AG09309 (cell line): ENCODE data around the gene HOMER1.
A peak's percentile ranks its signal among the peaks of the same experiment; 100 is the strongest.

Experiments used
- DNase-seq: peaks from one replicate; pipeline ENCODE4 v3.0.0-alpha.2; 2010; ENCODE audit warnings: low read depth
- H3K4me3 ChIP-seq: 2 replicates; pipeline ENCODE4 v1.5.1; 2011; ENCODE audit warnings: mild to moderate bottlenecking, low read depth, low read length, moderate library complexity; ENCODE audit not compliant: control insufficient read depth
- CTCF ChIP-seq: IDR thresholded peaks from 2 replicates; pipeline ENCODE4 v1.5.1; 2011; ENCODE audit warnings: mild to moderate bottlenecking, low read depth, low read length, inconsistent platforms; ENCODE audit not compliant: insufficient read depth, control insufficient read depth; ENCODE audit errors: missing control alignments

HOMER1 gene, protein sequence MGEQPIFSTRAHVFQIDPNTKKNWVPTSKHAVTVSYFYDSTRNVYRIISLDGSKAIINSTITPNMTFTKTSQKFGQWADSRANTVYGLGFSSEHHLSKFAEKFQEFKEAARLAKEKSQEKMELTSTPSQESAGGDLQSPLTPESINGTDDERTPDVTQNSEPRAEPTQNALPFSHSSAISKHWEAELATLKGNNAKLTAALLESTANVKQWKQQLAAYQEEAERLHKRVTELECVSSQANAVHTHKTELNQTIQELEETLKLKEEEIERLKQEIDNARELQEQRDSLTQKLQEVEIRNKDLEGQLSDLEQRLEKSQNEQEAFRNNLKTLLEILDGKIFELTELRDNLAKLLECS

DNA sequence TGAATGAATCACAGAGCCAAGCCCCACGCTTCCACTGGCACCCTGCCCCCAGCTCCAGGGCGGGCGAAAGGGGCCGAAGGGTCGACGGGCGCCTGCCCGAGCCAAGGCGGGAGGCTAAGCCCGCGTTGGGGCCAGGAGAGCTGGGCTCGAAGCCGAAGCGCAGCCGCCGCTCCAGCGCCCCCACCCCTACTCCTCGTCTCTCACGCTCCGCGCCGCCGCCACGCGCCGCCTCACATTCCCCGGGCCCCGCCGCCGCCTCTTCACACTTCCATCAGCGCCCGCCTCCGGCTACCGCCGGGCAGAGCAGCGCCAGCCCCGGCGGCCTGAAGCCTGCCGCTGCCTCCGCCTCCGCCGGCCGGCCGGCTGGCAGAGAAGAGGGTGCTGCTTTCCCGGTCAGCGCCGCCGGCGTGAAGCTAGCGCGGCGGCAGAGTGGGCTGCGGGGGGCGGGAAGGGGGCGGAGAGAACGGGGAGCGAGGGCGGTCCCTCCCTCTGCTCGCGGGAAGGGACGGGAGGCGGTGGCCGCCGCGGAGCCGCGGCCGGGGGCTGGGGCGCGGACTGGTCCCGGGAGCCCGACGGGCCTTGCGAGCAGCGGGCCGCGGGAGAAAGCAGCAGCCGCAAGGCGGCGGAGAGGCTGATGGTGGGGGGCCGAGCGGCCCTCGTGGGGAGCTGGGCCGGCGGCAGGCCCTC lies at the start of gene HOMER1:
TSS of gene HOMER1 (minus strand) at position 431 of the 687 bp plus-strand sequence. CDS start 1,360 bp downstream, outside the sequence.
- peak within 1 kb of the TSS; percentile 58 for H3K4me3 ChIP-seq
- no peak for TF ChIP-seq CTCF
- DNase-seq, result no peak

GRCh38 chr5:79563247-79563590 lies 49.3 kb upstream of the HOMER1 start:
- no peak for TF ChIP-seq CTCF
- H3K4me3 ChIP-seq, result no peak overlapping the region
- DNase-seq, result no peak

DNA sequence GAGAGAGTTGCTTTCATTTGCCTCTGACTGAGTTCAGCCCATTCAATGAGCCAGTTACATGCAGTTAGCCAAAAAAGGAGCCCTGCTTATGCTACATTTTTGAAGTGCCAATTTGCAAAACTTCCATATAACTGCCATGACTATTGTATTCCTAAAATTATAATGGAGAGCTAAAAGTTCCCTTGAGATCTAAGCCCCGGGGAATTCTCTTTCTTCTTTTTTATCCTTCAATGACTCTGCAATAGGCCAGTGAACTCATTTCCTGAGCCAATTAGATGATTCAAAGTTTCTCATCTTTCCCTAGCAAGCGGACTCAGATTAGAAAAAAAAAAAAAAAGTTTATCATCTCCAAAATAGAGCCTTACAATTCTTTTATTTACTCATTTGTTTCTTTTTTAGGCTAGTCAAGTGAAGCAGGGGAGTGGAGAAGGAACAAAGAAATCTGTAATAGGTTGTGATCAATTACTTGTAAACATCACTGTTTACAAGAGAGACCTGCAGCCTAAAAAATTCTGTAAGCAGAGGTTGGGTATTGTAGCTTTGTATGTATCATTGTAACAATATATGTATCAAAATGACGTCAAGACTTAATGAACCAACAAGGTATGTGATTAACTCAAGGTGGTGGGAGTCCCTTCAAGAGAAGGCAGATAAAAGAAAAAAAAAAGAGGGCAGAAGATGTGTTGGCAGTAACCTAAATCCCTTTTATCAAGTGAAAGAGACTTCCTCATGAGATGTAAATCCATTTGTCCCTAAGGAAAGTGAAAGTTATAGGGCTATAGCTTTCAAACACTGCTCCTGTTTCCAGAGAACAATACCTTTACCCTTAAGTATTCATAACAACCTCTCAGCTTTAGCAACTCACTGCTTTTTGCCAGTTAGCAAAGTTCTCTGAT lies 48.7 kb upstream of the HOMER1 start:
- no peak overlapping the region for H3K4me3 ChIP-seq
- no peak for TF ChIP-seq CTCF
- peak; percentile 47 for DNase-seq

DNA sequence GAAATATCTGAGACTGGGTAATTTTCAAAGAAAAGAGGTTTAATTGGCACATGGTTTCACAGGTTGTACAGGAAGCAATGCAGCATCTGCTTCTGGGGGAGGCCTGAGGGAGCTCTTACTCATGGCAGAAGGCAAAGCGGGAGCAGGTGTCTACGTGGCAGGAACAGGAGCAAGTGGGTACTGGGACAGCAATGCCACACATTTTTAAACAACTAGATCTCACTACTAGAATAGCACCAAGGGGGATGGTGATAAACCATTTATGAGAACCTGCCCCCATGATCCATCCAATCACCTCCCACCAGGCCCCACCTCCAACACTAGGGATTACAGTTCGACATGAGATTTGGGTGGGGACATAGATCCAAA lies 47.6 kb upstream of the HOMER1 start:
- H3K4me3 ChIP-seq, result no peak overlapping the region
- TF ChIP-seq CTCF, result no peak
- no peak for DNase-seq

DNA sequence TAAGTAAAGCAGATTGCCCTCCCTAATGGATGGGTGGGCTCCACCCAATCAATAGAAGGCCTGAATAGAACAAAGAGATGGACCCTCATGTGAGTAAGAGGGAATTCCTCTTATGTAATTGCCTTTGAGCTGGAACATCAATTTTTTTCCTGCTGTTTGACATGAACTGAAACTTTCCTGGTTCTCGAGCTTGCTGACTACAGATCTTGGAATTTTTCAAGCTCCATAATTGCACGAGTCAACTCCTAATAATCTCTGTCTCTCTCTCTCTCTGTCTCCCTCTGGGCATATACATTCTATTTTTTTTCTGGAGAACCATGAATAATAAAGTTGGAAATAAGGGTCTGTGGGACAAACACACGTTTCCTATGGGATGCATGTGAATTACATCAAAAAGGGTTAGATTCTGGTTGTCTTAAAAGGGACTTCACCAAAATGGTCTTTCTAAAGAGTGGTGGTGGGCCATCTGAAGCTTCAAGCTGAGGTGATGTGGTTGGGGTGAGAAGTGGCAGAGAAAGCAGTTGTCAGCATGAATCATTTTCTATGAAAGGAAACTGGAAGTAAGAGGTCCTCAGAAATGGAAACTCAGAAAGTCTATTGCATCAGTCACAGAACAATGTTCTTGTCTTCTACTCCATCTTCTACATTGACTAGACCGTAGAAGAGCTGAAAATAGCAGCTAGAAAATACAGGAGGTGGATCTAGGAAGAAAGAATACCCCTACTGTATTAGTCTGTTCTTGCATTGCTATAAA lies 47.0 kb upstream of the HOMER1 start:
- TF ChIP-seq CTCF, result no peak
- no peak for DNase-seq
- no peak overlapping the region for H3K4me3 ChIP-seq

- H3K4me3 ChIP-seq, result no peak overlapping the region
These were observed 41.5 kb upstream of the HOMER1 start for GRCh38 chr5:79555418-79555817.

More at GRCh38 chr5:79555418-79555817, 41.5 kb upstream of the HOMER1 start:
- DNase-seq, result no peak
- TF ChIP-seq CTCF, result no peak
